GM18498 (cell line): Measurements from ENCODE around the gene KCNH3.
"Not testable (repeated sequence)": the region's sequence is repeated elsewhere in the genome, so short reads cannot be mapped to it uniquely, and the experiment has no call there.

Experiments
- ATAC-seq: cut with Tn5 transposase; IDR thresholded peaks from one replicate; pipeline ENCODE4 v1.9.1; 2021; ENCODE audit warnings: mild to moderate bottlenecking, moderate library complexity; ENCODE audit not compliant: unreplicated experiment

Gene KCNH3

GRCh38 chr12:49538510-49539403 lies at the start of gene KCNH3:
Gene KCNH3 (plus strand): TSS chr12:49539030. CDS start chr12:49539417, 387 bp downstream.
- ATAC-seq = peak; percentile 71

- ATAC-seq = no peak
These were observed 49.7 kb upstream of the KCNH3 start for GRCh38 chr12:49489154-49489553.

DNA sequence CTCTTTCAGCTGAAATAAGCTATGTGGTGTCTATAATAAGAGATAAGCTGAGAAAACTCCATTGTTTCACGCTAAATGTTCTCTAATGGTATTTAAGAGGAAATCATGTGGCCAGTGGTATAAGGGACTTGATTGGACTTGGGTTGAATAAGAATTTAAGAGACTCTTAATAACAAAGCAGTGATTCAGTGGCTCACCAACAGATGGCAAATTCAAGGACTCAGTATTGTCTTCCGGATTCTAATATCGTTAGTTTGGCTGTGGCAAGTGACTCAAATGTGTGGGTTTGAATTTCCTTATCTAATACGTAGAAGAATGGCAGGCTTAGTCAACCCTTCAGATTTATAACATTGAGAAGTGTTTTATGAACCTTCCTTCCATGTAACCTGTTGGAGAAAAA lies 49.1 kb upstream of the KCNH3 start:
- no peak for ATAC-seq

GRCh38 chr12:49491823-49492222 lies 47.0 kb upstream of the KCNH3 start:
- ATAC-seq = no peak

DNA sequence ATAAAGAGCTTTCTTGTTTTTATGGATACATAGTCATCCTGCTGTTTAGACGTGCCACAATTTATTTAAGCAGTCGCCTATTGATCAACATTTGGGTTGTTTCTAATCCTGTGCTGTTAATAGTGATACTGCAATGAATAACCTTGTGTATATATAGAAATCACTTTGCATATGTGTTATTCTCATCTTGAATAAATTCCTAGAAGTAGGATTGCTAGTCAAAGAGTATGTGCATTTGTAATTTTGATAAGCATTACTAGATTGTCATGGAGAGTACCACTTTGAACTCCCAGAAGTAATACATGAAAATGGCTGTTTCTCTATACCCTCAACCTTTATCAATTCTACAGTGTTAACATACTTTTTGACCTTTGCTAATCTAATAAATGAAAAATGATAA lies 44.9 kb upstream of the KCNH3 start:
- no peak for ATAC-seq

GRCh38 chr12:49496417-49497360 lies 42.1 kb upstream of the KCNH3 start:
- no peak for ATAC-seq

GRCh38 chr12:49501895-49502294 lies 36.9 kb upstream of the KCNH3 start:
- ATAC-seq = no peak

DNA sequence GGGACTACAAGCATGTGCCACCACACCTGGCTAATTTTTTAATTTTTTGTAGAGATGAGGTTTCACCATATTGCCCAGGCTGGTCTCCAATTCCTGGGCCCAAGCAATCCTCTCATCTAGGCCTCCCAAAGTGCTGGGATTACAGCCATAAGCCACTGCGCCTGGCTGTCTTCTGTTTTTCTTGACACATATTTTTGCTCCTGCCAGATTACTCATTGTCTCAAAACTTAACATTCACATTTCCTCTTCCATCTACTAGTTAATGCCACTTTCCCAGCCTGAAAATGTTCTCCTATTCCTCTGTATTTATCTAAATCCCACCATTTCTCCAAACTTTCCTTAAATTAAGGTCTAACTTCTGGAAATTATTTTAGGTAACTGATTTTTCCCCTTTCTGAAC lies 36.2 kb upstream of the KCNH3 start:
- no peak for ATAC-seq

- no peak for ATAC-seq
These were observed 35.1 kb upstream of the KCNH3 start for GRCh38 chr12:49503674-49504180.

- ATAC-seq = no peak
These were observed 33.2 kb upstream of the KCNH3 start for GRCh38 chr12:49505672-49506071.

DNA sequence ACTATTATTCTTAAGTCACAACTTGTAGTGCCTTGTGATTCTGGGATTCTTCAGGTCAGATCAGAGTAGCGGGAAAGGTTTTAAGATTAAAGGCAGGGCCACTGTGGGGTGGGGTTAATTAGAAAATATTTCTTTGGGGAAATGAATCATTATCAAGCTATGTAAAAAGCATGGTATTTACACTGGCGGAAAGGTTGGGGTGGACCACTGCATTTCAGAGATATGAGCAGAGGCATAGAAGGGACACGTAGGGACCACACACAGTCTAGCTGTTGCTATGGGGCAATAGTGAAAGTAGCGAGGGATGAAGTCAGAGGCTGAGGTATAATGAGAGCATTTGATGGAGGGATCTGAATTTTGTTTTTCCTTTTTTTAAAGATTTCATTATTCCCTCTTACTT lies 31.7 kb upstream of the KCNH3 start:
- ATAC-seq = no peak

DNA sequence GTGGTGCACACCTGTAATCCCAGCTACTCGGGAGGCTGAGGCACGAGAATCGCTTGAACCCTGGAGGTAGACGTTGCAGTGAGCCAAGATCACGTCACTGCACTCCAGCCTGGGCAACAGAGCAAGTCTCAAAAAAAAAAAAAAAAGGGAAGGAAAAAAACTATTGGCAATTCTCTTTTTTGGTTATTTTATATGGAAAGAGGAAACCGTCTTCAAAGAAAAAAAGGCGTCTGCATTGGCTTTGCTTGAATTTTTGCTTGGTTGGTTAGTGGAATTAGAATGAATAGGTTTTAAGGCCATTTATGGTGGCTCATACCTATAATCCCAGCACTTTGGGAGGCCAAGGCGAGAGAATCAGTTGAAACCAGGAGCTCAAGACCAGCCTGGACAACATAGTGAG lies 29.1 kb upstream of the KCNH3 start:
- ATAC-seq = not testable (repeated sequence)

DNA sequence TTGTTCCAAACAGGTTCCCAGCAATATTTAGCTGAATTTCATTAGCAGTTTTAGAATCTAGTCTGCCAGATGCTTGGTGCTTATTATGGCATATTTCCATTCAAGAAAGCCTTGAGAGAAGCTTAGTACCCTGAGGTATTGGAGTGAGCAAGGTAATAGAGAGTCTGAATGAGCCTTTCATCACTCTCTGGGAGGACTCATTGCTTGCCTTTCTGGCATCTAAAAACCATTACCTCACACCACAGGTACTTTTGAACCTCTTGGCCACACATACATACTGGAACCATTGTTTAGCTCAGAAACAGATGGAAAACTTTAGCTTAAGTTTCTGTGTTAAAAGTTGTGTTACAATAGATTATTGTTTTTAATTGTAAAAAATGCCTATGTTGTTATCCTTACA lies 27.4 kb upstream of the KCNH3 start:
- ATAC-seq = no peak

DNA sequence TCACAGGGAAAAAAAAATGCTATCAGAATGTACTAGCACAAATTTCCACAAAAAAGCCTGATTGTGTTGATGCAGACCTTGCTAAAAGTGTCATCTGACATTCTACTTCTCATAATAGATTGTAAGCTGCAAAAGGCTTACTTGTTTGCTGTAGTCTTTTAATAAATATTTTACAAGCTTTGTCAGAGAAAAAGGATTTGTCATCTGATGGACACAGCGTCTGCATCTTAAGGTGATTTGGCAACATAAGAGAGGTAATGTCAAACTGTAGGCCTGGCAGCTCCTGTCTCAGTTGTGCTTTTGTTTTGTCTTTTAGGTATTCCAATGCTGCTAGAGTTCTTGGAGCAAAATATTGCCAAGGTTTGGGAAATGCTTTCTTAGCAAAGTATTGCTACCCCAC lies 26.3 kb upstream of the KCNH3 start:
- ATAC-seq = no peak

- no peak for ATAC-seq
These were observed 23.6 kb upstream of the KCNH3 start for GRCh38 chr12:49515266-49515665.

DNA sequence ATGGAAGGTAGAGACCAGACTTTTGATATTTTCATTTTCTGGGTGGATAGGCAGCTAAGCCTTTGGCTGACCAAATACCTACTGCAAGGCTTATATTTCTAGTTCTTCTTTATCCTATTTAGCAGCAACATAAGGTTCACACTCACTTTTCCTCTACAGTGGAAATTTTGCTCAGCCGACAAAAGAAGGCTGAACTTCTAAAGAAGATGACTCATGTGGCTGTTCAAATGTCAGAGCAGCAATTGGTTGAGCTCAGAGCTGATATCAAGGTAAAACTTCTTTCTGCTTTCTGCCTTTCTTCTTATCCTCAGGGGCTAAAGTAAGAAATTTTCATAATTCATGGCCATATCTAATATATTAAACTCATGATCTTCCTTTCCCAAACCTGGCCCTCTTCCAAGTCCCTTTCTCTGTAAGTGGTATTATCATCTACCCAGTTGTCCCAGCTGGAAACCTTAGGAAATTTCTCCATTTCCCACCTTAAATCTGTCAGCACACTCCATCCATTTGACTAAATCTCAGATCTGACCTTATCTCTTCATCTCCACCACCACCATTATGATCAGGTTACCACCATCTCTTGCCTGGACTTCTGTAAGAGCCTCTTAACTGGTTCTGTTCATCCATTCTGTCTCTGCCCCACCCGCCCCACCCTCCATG lies 19.8 kb upstream of the KCNH3 start:
- ATAC-seq = no peak

- ATAC-seq = no peak
These were observed 19.3 kb upstream of the KCNH3 start for GRCh38 chr12:49519574-49519936.

DNA sequence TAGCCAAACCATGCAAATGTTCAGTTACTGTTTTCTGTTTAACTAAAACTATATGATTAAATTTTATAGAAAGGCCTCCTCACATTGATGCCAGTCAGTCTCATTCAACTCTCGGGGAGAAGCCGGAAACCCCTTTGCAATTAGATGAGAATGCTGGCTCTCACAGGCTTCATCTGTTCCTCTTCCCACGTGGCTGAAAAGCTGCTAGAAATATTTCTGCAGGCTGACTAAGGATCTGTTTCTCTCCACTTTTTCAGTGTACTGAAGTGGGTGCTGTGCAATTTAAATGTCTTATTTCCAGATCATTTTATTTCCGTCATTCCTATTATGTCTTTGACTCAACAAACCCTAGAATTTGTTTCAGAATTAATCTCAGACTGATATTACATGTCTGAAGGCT lies 17.4 kb upstream of the KCNH3 start:
- no peak for ATAC-seq

DNA sequence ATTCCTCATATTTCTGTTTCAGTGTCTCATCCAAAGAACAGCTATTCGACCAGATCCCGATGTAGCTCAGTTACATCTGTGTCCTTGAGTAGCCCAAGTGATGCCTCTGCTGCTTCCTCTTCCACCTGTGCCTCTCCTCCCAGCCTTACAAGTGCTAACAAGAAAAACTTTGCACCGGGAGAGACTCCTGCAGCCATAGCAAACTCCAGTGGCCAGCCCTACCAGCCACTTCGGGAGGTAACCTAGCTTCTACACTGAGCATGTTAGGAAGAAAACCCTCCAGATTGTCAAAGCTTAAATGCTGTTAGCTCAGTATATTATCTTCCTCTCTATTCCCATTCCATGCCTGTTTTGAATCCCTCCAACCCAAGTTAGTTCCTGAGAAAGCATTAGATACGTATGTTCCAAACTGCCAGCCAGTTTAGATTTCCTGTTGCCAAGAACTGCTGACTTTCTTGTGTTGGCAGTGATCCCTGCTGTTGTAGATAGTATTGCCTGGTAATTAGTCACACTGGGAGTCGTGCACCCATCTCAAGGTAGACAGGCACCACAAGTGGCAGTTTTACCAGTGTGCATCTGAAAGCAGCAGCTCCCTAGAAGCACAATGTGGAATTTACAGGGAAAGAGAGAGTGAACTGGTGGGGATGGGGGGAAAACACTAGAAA lies 14.0 kb upstream of the KCNH3 start:
- ATAC-seq = no peak

DNA sequence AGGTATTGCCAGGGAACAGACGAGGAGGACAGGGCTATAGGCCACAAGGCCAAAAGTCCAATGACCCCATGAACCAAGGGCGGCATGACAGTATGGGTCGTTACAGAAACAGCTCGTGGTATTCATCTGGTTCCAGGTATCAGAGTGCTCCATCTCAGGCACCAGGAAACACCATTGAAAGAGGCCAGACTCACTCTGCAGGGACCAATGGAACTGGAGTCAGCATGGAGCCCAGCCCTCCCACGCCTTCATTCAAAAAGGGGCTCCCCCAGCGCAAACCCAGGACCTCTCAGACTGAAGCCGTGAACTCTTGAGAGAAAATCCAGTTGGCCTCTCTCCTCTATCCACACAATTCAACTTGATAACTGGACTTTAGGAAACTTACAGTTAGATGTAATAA lies 12.9 kb upstream of the KCNH3 start:
- ATAC-seq = no peak
